Panc1 (cell line): ENCODE measurements around the gene PAPOLG. TPM values are rescaled to one million over a fixed set of nuclear protein-coding genes. Genes with fewer than 3 reads are reported as not detected.

Experiments
- ATAC-seq: fragments of 200-7000 bp; cut with Tn5 transposase; 2 replicates; pipeline ENCODE4 v1.9.1; 2020; ENCODE audit warnings: mild to moderate bottlenecking, moderate library complexity
- BruUV-seq: library from RNA; stranded (reverse); fragments of 400-500 nt; replicated peaks from 2 replicates; lab custom pipeline; 2021; lab: Mats Ljungman, UMichigan
- CTCF ChIA-PET: fragments of 300-600 bp; sonication (Branson Sonifier 250); formaldehyde crosslinking; loops from one replicate; lab custom pipeline; 2022; ENCODE audit warnings: antibody characterized with exemption; lab: Charles Lee
- POLR2A ChIA-PET: fragments of 300-600 bp; sonication (Branson Sonifier 250); formaldehyde crosslinking; loops from one replicate; lab custom pipeline; 2022; ENCODE audit warnings: antibody characterized with exemption; lab: Charles Lee
- DNase-seq: peaks from one replicate; pipeline ENCODE4 v3.0.0-alpha.2; 2010; ENCODE audit warnings: low read depth, low spot score
- H3K27ac ChIP-seq: 2 replicates; pipeline ENCODE4 v1.5.1; 2011; ENCODE audit warnings: mild to moderate bottlenecking, low read length, inconsistent platforms
- H3K27me3 ChIP-seq: fragments of 200-500 bp; sonication (Bioruptor generic); 2 replicates; pipeline ENCODE4 v1.6.0; 2014; ENCODE audit warnings: low read length, inconsistent platforms; ENCODE audit not compliant: control insufficient read depth, insufficient read depth
- H3K36me3 ChIP-seq: fragments of 200-500 bp; sonication (Bioruptor generic); 2 replicates; pipeline ENCODE4 v1.5.1; 2014; ENCODE audit warnings: inconsistent platforms, mild to moderate bottlenecking, low read length, moderate library complexity; ENCODE audit not compliant: control insufficient read depth, insufficient read depth
- H3K4me1 ChIP-seq: 2 replicates; pipeline ENCODE4 v1.5.1; 2011; ENCODE audit warnings: inconsistent platforms, mild to moderate bottlenecking, low read length, moderate library complexity; ENCODE audit not compliant: control insufficient read depth, insufficient read depth
- H3K4me3 ChIP-seq, 2 experiments: 2 replicates each; pipeline ENCODE4 v1.5.1; 2011 to 2012; ENCODE audit warnings: low read depth in 2 of 2, low read length in 2 of 2, mild to moderate bottlenecking in 2 of 2, inconsistent platforms in 1 of 2, moderate library complexity in 1 of 2
- H3K9me3 ChIP-seq: fragments of 200-500 bp; sonication (Bioruptor generic); 2 replicates; pipeline ENCODE4 v1.5.1; 2014; ENCODE audit warnings: low read depth, mild to moderate bottlenecking, inconsistent platforms, low read length, moderate library complexity; ENCODE audit not compliant: control insufficient read depth, insufficient read depth
- POLR2AphosphoS5 ChIP-seq: IDR thresholded peaks from 2 replicates; pipeline ENCODE4 v1.6.1; 2012; ENCODE audit warnings: mild to moderate bottlenecking, low read depth, low read length, moderate library complexity
- SIN3A ChIP-seq: IDR thresholded peaks from 2 replicates; pipeline ENCODE4 v1.6.1; 2012; ENCODE audit warnings: low read depth, mild to moderate bottlenecking, low read length, moderate library complexity, borderline replicate concordance; ENCODE audit not compliant: insufficient read depth
- TCF7L2 ChIP-seq: IDR thresholded peaks from 2 replicates; pipeline ENCODE4 v1.6.1; 2011; ENCODE audit warnings: mild to moderate bottlenecking, low read depth, low read length, inconsistent platforms
- in situ Hi-C: cut with HindIII; loops from 2 replicates; pipeline ENCODE4 v1.10.0; 2016; ENCODE audit warnings: low sequenced_read_pairs, low pct_unique_long_range_greater_than_20kb
- intact Hi-C: fragments of 100-400 bp; cut with micrococcal nuclease; formaldehyde crosslinking; loops from one replicate; pipeline ENCODE4 v1.10.0; 2022; ENCODE audit not compliant: unreplicated experiment
- total RNA-seq: library from RNA; stranded (reverse); gene quantifications from one replicate; pipeline ENCODE4 v1.2.1, GENCODE V29; 2021; ENCODE audit not compliant: unreplicated experiment
- TF ChIP-seq, protein P1 (sequence below), 2 experiments: IDR thresholded peaks; 2 replicates each; pipeline ENCODE4 v1.6.1; 2011 to 2012; ENCODE audit warnings: low read depth in 2 of 2, control low read depth in 1 of 2, low read length in 1 of 2, mild to moderate bottlenecking in 1 of 2, moderate library complexity in 1 of 2; ENCODE audit not compliant: insufficient read depth in 1 of 2
- TF ChIP-seq, protein P2 (sequence below): fragments of 450-650 bp; IDR thresholded peaks from 2 replicates; pipeline ENCODE4 v1.5.1; 2017; ENCODE audit warnings: mild to moderate bottlenecking

Gene PAPOLG
- total RNA-seq, 1 experiment from 2014 or later = 10.9 TPM

DNA sequence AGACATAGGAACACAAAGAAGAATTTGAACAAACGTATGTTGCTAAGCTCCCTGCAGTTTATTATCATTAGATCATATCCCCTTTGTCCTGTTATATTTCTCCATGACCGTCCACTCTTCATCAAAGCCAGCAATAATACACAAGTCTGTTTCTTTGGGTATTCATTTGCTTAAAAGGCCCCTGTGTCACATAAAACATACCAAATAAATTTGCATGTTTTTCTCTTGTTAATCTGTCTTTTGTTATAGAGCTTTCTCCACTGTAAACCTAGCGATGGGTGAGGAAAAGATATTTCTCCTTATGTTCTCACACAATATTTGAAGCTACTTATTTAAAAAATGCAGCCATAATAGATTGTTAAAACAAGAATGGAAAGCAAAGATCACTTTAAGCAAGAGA is 82.4 kb downstream of the PAPOLG start:
- intact Hi-C loops (no loop called here), in situ Hi-C loops (no loop called here)
- TF ChIP-seq, protein P1, sequence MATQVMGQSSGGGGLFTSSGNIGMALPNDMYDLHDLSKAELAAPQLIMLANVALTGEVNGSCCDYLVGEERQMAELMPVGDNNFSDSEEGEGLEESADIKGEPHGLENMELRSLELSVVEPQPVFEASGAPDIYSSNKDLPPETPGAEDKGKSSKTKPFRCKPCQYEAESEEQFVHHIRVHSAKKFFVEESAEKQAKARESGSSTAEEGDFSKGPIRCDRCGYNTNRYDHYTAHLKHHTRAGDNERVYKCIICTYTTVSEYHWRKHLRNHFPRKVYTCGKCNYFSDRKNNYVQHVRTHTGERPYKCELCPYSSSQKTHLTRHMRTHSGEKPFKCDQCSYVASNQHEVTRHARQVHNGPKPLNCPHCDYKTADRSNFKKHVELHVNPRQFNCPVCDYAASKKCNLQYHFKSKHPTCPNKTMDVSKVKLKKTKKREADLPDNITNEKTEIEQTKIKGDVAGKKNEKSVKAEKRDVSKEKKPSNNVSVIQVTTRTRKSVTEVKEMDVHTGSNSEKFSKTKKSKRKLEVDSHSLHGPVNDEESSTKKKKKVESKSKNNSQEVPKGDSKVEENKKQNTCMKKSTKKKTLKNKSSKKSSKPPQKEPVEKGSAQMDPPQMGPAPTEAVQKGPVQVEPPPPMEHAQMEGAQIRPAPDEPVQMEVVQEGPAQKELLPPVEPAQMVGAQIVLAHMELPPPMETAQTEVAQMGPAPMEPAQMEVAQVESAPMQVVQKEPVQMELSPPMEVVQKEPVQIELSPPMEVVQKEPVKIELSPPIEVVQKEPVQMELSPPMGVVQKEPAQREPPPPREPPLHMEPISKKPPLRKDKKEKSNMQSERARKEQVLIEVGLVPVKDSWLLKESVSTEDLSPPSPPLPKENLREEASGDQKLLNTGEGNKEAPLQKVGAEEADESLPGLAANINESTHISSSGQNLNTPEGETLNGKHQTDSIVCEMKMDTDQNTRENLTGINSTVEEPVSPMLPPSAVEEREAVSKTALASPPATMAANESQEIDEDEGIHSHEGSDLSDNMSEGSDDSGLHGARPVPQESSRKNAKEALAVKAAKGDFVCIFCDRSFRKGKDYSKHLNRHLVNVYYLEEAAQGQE (IDR thresholded peaks at IDR 0.05; ENCODE audit: insufficient read depth in 1 of 2, low read depth in 2 of 2, low read length in 1 of 2) = no peak
- TF ChIP-seq POLR2AphosphoS5 (no peak), SIN3A (no peak), TCF7L2 (no peak)
- TF ChIP-seq, protein P2, sequence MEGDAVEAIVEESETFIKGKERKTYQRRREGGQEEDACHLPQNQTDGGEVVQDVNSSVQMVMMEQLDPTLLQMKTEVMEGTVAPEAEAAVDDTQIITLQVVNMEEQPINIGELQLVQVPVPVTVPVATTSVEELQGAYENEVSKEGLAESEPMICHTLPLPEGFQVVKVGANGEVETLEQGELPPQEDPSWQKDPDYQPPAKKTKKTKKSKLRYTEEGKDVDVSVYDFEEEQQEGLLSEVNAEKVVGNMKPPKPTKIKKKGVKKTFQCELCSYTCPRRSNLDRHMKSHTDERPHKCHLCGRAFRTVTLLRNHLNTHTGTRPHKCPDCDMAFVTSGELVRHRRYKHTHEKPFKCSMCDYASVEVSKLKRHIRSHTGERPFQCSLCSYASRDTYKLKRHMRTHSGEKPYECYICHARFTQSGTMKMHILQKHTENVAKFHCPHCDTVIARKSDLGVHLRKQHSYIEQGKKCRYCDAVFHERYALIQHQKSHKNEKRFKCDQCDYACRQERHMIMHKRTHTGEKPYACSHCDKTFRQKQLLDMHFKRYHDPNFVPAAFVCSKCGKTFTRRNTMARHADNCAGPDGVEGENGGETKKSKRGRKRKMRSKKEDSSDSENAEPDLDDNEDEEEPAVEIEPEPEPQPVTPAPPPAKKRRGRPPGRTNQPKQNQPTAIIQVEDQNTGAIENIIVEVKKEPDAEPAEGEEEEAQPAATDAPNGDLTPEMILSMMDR = no peak
- no peaks in the 10 kb centered on the region for H3K36me3 ChIP-seq
- no peak overlapping the region for H3K4me3 ChIP-seq
- BruUV-seq = no TSS peak
- no peak for DNase-seq
- H3K27ac ChIP-seq = no peak overlapping the region
- ATAC-seq = no peak
- peaks cover 16% of the 10 kb centered on the region for H3K27me3 ChIP-seq
- POLR2A ChIA-PET = no interaction called here
- no peaks in the 10 kb centered on the region for H3K9me3 ChIP-seq
- H3K4me1 ChIP-seq = no peaks in the 10 kb centered on the region
- CTCF ChIA-PET = no interaction called here

GRCh38 chr2:60839126-60839813 is 83.2 kb downstream of the PAPOLG start:
- BruUV-seq = no TSS peak
- Histone ChIP-seq H3K9me3 (no peaks in the 10 kb centered on the region), H3K36me3 (no peaks in the 10 kb centered on the region), H3K4me3 (no peak overlapping the region), H3K27ac (no peak overlapping the region), H3K27me3 (peaks cover 14% of the 10 kb centered on the region), H3K4me1 (no peaks in the 10 kb centered on the region)
- no peak for DNase-seq
- intact Hi-C loops (no loop called here), in situ Hi-C loops (no loop called here)
- CTCF ChIA-PET = no interaction called here
- POLR2A ChIA-PET = no interaction called here
- ATAC-seq = no peak
- TF ChIP-seq, protein P2 = no peak
- TF ChIP-seq, protein P1 (IDR thresholded peaks at IDR 0.05; ENCODE audit: insufficient read depth in 1 of 2, low read depth in 2 of 2, low read length in 1 of 2) = no peak
- no peak for TF ChIP-seq TCF7L2
- no peak for TF ChIP-seq POLR2AphosphoS5
- TF ChIP-seq SIN3A = no peak
